ENCODE data around the gene SULT4A1.

Gene SULT4A1

DNA sequence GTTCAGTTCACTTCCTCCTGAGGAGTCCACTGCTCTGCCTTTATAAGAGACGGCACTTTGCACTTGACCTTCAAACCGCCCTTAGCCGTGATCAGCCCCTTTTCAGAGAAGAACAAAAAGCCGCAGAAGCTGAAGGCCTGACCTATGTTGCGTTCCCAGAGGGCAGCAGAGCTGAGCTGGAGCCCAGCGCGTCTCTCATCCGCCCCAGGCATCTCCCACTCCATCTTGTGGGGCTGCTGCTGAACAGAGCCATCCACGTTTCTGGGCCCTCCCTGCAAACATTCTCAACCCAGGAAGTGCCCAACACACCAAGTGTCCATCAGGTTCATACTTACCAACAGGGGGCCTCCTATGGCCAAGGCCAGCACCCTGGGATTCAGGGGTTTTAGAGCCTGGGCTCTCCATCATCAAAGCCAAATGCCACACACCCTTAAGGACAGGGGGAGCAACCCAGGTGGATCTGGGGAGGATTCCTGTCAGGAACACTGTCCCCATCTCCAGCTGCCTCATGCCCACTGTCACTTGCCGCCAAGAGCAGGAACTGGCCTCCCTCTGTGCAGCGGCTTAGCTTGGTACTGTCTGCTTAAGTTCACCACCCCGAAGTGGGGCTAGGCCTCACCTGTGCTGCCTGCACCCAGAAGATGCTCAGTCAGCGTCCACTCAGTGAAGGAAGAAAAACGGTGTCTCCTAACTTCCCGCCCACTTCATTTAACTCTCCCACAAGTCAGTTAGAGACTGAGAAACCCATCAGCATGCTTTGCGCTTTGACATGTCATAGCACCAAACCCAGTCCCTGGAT lies 34.2 kb downstream of the SULT4A1 start:
- TF ChIP-seq, protein P1, sequence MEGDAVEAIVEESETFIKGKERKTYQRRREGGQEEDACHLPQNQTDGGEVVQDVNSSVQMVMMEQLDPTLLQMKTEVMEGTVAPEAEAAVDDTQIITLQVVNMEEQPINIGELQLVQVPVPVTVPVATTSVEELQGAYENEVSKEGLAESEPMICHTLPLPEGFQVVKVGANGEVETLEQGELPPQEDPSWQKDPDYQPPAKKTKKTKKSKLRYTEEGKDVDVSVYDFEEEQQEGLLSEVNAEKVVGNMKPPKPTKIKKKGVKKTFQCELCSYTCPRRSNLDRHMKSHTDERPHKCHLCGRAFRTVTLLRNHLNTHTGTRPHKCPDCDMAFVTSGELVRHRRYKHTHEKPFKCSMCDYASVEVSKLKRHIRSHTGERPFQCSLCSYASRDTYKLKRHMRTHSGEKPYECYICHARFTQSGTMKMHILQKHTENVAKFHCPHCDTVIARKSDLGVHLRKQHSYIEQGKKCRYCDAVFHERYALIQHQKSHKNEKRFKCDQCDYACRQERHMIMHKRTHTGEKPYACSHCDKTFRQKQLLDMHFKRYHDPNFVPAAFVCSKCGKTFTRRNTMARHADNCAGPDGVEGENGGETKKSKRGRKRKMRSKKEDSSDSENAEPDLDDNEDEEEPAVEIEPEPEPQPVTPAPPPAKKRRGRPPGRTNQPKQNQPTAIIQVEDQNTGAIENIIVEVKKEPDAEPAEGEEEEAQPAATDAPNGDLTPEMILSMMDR (conservative IDR thresholded peaks at IDR 0.05; ENCODE audit: low read depth, low read length), result peak; percentile 19
- DNase-seq (ENCODE audit: low read depth), result no peak
- no peak overlapping the region for H3K4me3 ChIP-seq (ENCODE audit: low read depth, low read length)

DNA sequence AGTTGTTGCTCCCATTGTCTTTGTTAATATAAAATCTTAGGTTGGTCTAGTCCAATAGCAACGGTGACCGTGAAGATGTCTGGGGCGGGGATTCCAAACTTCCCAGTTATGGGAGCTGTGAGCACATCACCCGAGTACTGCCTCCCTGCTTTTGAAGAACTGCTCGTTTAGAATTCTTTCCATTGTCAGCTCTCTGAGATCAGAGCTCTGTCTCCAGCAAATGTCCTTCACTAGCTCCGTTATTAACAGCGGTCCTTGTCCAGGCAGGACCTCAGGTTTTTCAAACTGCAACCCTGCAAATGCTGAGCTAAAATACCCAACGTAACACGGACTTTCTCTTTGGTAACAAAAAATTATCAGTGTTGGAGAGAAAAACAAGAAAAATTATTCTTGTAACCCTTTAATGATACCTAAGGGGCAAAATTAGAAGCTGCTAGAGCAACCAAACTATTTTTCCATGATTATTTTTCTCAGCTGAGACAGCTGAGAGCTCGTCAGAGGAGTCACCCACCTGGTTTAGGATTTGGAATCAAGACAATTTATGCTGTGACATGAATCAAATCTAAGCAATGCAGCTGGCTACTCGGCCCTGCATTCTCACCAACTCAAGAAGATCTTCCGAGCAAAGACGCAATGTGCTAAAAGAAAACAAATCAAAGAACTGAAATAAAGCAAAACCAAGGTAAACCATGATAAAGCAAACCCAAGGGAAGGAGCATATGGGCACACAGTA lies 35.1 kb downstream of the SULT4A1 start:
- no peak for DNase-seq (ENCODE audit: low read depth)
- no peak overlapping the region for H3K4me3 ChIP-seq (ENCODE audit: low read depth, low read length)

DNA sequence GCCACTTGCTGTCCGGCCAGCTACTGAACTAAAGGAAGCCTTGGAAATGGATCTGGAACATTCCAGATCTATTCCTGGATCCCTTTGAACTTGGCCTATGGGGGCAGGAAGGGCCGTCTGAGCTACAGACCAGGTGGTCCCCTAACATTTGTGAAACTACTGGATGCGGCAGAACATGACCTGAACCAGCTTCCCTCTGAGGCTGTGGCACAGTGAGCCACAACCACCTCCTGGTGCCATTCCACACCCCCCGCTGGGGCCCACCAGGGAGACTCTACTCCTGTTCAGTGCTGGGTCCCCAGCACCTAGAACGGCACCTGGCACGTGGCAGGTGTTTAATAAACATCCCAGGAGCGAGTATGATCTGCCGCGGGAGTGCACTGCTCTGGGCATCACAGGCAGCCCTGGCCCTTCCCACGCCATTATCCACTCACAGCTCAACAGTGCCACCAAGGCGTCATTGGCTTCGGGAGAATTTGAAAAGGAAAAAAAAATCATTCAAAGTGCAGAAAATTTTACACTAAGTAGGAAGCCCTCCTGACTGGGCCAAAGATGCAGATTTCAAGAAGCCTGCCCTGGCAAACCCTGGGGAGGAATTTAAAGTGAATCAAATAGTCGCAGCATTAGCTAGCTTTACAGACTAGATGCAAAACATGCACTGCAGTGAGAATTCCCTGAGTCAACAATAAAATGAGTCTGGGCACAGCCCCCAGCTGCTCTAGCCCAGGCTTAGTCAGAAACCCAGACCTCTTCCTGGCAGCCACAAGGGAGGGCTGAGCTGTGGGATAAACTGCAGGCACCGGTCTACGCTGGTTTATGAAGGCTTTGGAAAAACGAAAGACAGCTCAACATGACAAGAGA lies 35.9 kb downstream of the SULT4A1 start:
- no peak overlapping the region for H3K4me3 ChIP-seq (ENCODE audit: low read depth, low read length)
- peak; percentile 67 for DNase-seq (ENCODE audit: low read depth)
- TF ChIP-seq, protein P1 (conservative IDR thresholded peaks at IDR 0.05; ENCODE audit: low read depth, low read length), result peak; percentile 32

More for the DNA sequence above, 35.1 kb downstream of the SULT4A1 start:
- TF ChIP-seq, protein P1 (conservative IDR thresholded peaks at IDR 0.05; ENCODE audit: low read depth, low read length), result no peak

DNA sequence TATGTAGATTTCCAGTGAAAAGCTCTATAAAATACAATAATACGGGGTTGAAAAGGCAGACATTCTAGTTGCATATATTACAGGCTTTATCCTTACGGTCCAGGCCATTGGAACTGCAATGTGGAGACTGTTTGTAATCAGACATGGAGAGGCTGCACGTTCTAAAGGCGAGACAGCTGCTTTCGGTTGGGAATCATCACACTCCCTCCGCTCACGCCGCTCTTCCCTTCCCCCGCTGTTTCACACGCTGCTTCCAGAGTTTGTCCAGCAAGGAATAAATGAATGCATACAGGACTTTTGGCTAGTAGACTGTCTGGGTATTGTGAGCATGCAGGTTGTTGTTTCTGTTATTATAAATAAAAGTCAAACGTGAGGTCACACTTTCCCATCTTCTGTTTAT lies 36.7 kb downstream of the SULT4A1 start:
- no peak overlapping the region for H3K4me3 ChIP-seq (ENCODE audit: low read depth, low read length)
- TF ChIP-seq, protein P1 (conservative IDR thresholded peaks at IDR 0.05; ENCODE audit: low read depth, low read length), result no peak
- DNase-seq (ENCODE audit: low read depth), result no peak

DNA sequence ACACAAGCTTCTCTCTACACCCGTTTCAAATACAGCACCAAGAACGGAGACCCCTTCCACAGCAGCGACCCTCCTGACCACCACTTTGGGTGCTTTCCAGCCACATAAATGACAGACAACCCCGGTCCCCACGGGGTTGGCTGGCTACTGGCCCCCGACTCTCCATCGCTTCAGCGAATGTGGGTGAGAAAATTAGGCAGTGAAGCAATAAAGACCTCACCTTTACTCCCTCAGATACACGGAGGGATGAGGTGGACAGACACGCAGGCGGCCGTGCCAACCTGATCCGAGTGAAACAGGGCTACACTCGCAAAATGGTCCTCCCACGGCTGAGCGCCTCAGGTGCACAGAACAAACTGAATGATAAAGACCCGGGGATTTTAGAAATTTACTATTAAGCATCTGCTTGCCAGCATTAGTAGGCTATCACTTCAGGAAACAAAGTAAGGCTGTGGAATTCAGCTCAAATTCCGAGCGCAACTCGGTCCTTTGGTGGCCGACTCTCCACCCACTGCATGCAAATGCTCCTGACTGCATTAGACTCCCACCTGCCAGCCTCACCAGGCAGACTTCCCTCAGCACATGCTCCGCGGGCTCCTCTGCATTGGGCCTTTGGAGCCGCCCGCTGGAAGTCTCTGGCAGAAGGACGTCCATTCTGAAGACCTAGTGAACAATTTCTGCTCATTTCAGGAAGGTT lies 37.4 kb downstream of the SULT4A1 start:
- TF ChIP-seq, protein P1 (conservative IDR thresholded peaks at IDR 0.05; ENCODE audit: low read depth, low read length), result no peak
- no peak for DNase-seq (ENCODE audit: low read depth)
- no peak overlapping the region for H3K4me3 ChIP-seq (ENCODE audit: low read depth, low read length)

DNA sequence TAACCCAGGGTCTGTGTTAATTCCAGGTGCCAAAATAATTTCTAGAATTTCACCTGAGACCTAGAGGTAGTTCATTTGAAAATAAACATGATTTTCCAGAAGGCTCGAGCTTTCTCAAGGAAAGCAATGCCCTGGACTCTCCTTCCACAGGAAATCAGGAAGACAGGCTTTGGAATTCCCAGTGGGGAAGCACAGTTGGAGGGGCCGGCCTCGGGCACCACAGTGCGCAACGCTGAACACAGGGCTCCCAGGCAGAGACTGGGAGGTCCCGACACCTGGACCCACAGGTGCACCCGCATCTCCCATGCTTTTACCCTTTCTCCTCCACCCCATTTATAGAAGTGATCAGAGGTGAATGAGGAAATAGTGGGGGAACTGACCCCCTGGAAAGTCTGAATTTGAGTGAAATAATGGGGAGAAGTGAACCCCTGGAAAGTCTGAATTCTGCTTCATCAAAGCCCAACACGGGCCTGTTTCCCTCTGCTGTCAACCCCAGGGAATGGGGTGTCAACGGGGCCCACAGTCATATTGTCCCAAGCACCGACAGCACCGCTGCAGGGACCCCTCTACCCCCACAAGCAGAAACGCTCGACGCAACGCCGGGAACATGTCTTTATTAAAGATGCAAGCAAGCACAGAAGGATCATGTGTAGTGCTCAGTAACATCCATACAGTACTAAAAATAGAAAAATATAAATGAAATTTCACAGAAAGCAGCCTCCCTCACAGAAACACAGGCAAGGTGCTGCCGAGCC lies 38.2 kb downstream of the SULT4A1 start:
- TF ChIP-seq, protein P1 (conservative IDR thresholded peaks at IDR 0.05; ENCODE audit: low read depth, low read length), result no peak
- no peak for DNase-seq (ENCODE audit: low read depth)
- no peak overlapping the region for H3K4me3 ChIP-seq (ENCODE audit: low read depth, low read length)

Measured in choroid plexus epithelial cell (primary cell).